H9 (cell line): Measurements from ENCODE around the gene OR10G7. TPM values are rescaled to one million over a fixed set of nuclear protein-coding genes. Genes with fewer than 3 reads are reported as not detected.

ENCODE experiments used
- DNase-seq: peaks from one replicate; pipeline ENCODE4 v3.0.0-alpha.2; 2017
- H2AFZ ChIP-seq: one replicate; pipeline ENCODE4 v1.6.1; 2013; ENCODE audit warnings: mild to moderate bottlenecking, low read length, control low read depth, moderate library complexity
- H2AK5ac ChIP-seq: 2 replicates; pipeline ENCODE4 v1.6.1; 2013; ENCODE audit warnings: low read length, control low read depth, mixed read lengths; ENCODE audit not compliant: insufficient read length
- H2BK120ac ChIP-seq: one replicate; pipeline ENCODE4 v1.6.1; 2013; ENCODE audit warnings: low read depth, mild to moderate bottlenecking, low read length, control low read depth, inconsistent platforms; ENCODE audit not compliant: poor library complexity, severe bottlenecking
- H2BK12ac ChIP-seq: 2 replicates; pipeline ENCODE4 v1.6.1; 2013; ENCODE audit warnings: low read length, control low read depth, mixed read lengths, low read depth; ENCODE audit not compliant: insufficient read length
- H2BK15ac ChIP-seq: 2 replicates; pipeline ENCODE4 v1.6.1; 2013; ENCODE audit warnings: low read depth, low read length, control low read depth
- H2BK20ac ChIP-seq: one replicate; pipeline ENCODE4 v1.6.1; 2013; ENCODE audit warnings: low read depth, mild to moderate bottlenecking, low read length, control low read depth, inconsistent platforms; ENCODE audit not compliant: poor library complexity, severe bottlenecking
- H2BK5ac ChIP-seq: 2 replicates; pipeline ENCODE4 v1.6.1; 2013; ENCODE audit warnings: low read length, control low read depth, mixed read lengths; ENCODE audit not compliant: insufficient read length
- H3K14ac ChIP-seq: 2 replicates; pipeline ENCODE4 v1.6.1; 2013; ENCODE audit warnings: low read length, control low read depth; ENCODE audit not compliant: insufficient read depth
- H3K18ac ChIP-seq: 2 replicates; pipeline ENCODE4 v1.6.1; 2013; ENCODE audit warnings: low read depth, mild to moderate bottlenecking, mixed read lengths, low read length, control low read depth; ENCODE audit not compliant: insufficient read length
- H3K23ac ChIP-seq: 2 replicates; pipeline ENCODE4 v1.6.1; 2013; ENCODE audit warnings: low read length, control low read depth, mixed read lengths, low read depth; ENCODE audit not compliant: insufficient read length
- H3K23me2 ChIP-seq: 2 replicates; pipeline ENCODE4 v1.6.1; 2013; ENCODE audit warnings: low read depth, mild to moderate bottlenecking, mixed read lengths, low read length, control low read depth; ENCODE audit not compliant: insufficient read length, poor library complexity, severe bottlenecking
- H3K27ac ChIP-seq: 2 replicates; pipeline ENCODE4 v1.5.1; 2013; ENCODE audit warnings: low read length, control low read depth, mixed read lengths, low read depth; ENCODE audit not compliant: insufficient read length
- H3K27me3 ChIP-seq: 2 replicates; pipeline ENCODE4 v1.6.1; 2013; ENCODE audit warnings: low read length, control low read depth, inconsistent platforms; ENCODE audit not compliant: insufficient read depth
- H3K4ac ChIP-seq: 2 replicates; pipeline ENCODE4 v1.6.1; 2013; ENCODE audit warnings: low read depth, mild to moderate bottlenecking, control low read depth, inconsistent platforms, low read length, moderate library complexity
- H3K4me1 ChIP-seq: 2 replicates; pipeline ENCODE4 v1.6.1; 2013; ENCODE audit warnings: low read length, control low read depth, inconsistent platforms; ENCODE audit not compliant: insufficient read depth
- H3K4me2 ChIP-seq: 2 replicates; pipeline ENCODE4 v1.6.1; 2013; ENCODE audit warnings: low read length, control low read depth, mixed read lengths; ENCODE audit not compliant: insufficient read length, insufficient read depth
- H3K56ac ChIP-seq: 2 replicates; pipeline ENCODE4 v1.6.1; 2013; ENCODE audit warnings: low read depth, mild to moderate bottlenecking, mixed read lengths, low read length, control low read depth; ENCODE audit not compliant: insufficient read length
- H3K79me1 ChIP-seq: 2 replicates; pipeline ENCODE4 v1.6.1; 2013; ENCODE audit warnings: low read depth, mild to moderate bottlenecking, moderate library complexity, low read length, control low read depth, inconsistent platforms; ENCODE audit not compliant: insufficient read depth, poor library complexity, severe bottlenecking
- H3K79me2 ChIP-seq: 2 replicates; pipeline ENCODE4 v1.6.1; 2013; ENCODE audit warnings: low read length, control low read depth, inconsistent platforms; ENCODE audit not compliant: insufficient read depth
- H3K9ac ChIP-seq: 2 replicates; pipeline ENCODE4 v1.6.1; 2013; ENCODE audit warnings: low read length, control low read depth, mixed read lengths; ENCODE audit not compliant: insufficient read length; ENCODE audit errors: extremely low read depth
- H3K9me3 ChIP-seq: one replicate; pipeline ENCODE4 v1.6.1; 2013; ENCODE audit warnings: low read depth, low read length, inconsistent platforms; ENCODE audit not compliant: control insufficient read depth
- H3T11ph ChIP-seq: one replicate; pipeline ENCODE4 v1.6.1; 2013; ENCODE audit warnings: mild to moderate bottlenecking, low read length, control low read depth, inconsistent platforms
- H4K20me1 ChIP-seq: one replicate; pipeline ENCODE4 v1.6.1; 2013; ENCODE audit not compliant: control insufficient read depth, insufficient read length, insufficient read depth
- H4K5ac ChIP-seq: 2 replicates; pipeline ENCODE4 v1.6.1; 2013; ENCODE audit warnings: low read depth, mild to moderate bottlenecking, mixed read lengths, low read length, control low read depth; ENCODE audit not compliant: insufficient read length
- H4K8ac ChIP-seq: replicated peaks from 2 replicates; pipeline ENCODE4 v1.6.1; 2013; ENCODE audit warnings: low read length, control low read depth, mixed read lengths, low read depth; ENCODE audit not compliant: insufficient read length
- H4K91ac ChIP-seq: 2 replicates; pipeline ENCODE4 v1.6.1; 2013; ENCODE audit warnings: low read depth, mild to moderate bottlenecking, moderate library complexity, mixed read lengths, low read length, control low read depth; ENCODE audit not compliant: insufficient read length
- H3K27ac Mint-ChIP-seq, 3 experiments: 2 replicates in 2 of 3; 3 replicates in 1 of 3; pipeline ENCODE4 v1.8.0; 2020 to 2021; ENCODE audit warnings: mixed read lengths in 3 of 3, mild to moderate bottlenecking in 1 of 3, moderate library complexity in 1 of 3
- H3K27me3 Mint-ChIP-seq: 2 replicates; pipeline ENCODE4 v1.8.0; 2021; ENCODE audit warnings: low read depth, mild to moderate bottlenecking, moderate library complexity, mixed read lengths
- H3K36me3 Mint-ChIP-seq, 3 experiments: 2 replicates in 2 of 3; 3 replicates in 1 of 3; pipeline ENCODE4 v1.8.0; 2020 to 2021; ENCODE audit warnings: low read depth in 3 of 3, mixed read lengths in 3 of 3; ENCODE audit not compliant: insufficient read depth in 1 of 3
- H3K4me1 Mint-ChIP-seq, 2 experiments: 2 replicates each; pipeline ENCODE4 v1.8.0; 2020; ENCODE audit warnings: mixed read lengths in 2 of 2
- H3K4me3 Mint-ChIP-seq, 2 experiments: 2 replicates in 1 of 2; 3 replicates in 1 of 2; pipeline ENCODE4 v1.8.0; 2020 to 2021; ENCODE audit warnings: mild to moderate bottlenecking in 2 of 2, mixed read lengths in 2 of 2, moderate library complexity in 1 of 2
- H3K9me3 Mint-ChIP-seq, 2 experiments: 2 replicates in 1 of 2; 3 replicates in 1 of 2; pipeline ENCODE4 v1.8.0; 2020; ENCODE audit warnings: mild to moderate bottlenecking in 2 of 2, mixed read lengths in 2 of 2, moderate library complexity in 1 of 2
- CTCF ChIP-seq: fragments of 200-600 bp; sonication (generic); conservative IDR thresholded peaks from 3 replicates; pipeline ENCODE4 v1.8.0; 2021; ENCODE audit warnings: antibody characterized with exemption, mild to moderate bottlenecking
- WGBS: extraction: QIAGEN DNeasy Blood & Tissue Kit; methylation state at CpG from one replicate; pipeline ENCODE4 v1.1.7; 2013; ENCODE audit warnings: missing lambda C conversion rate, low lambda C conversion rate, mixed read lengths; ENCODE audit not compliant: insufficient read length; ENCODE audit errors: extremely low coverage; 5-methylcytosine and 5-hydroxymethylcytosine counted together
- total RNA-seq: library from RNA; stranded (reverse); gene quantifications from 2 replicates; pipeline ENCODE4 v1.2.1, GENCODE V29; 2021

The OR10G7 gene
- total RNA-seq, 1 experiment from 2014 or later, result not detected

GRCh38 chr11:124036666-124037065 is 4.5 kb downstream of the OR10G7 start:
- no peak overlapping the region for H3K14ac ChIP-seq
- H3K18ac ChIP-seq, result no peak overlapping the region
- H2BK120ac ChIP-seq, result no peak overlapping the region
- H3K4me2 ChIP-seq, result no peak overlapping the region
- no peaks in the 10 kb centered on the region for H3K23me2 ChIP-seq
- H3K27ac ChIP-seq, result no peak overlapping the region
- no peak overlapping the region for H3K9ac ChIP-seq
- Mint-ChIP-seq H3K27ac (no peak overlapping the region), H3K4me3 (no peak overlapping the region), H3K36me3 (no peaks in the 10 kb centered on the region), H3K4me1 (peaks cover under 1 to 5% of the 10 kb centered on the region in 2 experiments), H3K27me3 (peaks cover 1% of the 10 kb centered on the region; the same call in 1 of the 2 replicates), H3K9me3 (no peaks in the 10 kb centered on the region)
- no peaks in the 10 kb centered on the region for H3K27me3 ChIP-seq
- no peak overlapping the region for H3K56ac ChIP-seq
- no peak overlapping the region for H4K8ac ChIP-seq
- H2AK5ac ChIP-seq, result no peak overlapping the region
- no peak for TF ChIP-seq CTCF
- no peak overlapping the region for H3K23ac ChIP-seq
- H3K9me3 ChIP-seq, result no peaks in the 10 kb centered on the region
- no peak overlapping the region for H2AFZ ChIP-seq
- H2BK12ac ChIP-seq, result no peak overlapping the region
- H3T11ph ChIP-seq, result no peak overlapping the region
- no peak overlapping the region for H3K4ac ChIP-seq
- DNase-seq, result no peak
- H3K4me1 ChIP-seq, result no peaks in the 10 kb centered on the region
- no peak overlapping the region for H4K91ac ChIP-seq
- no peaks in the 10 kb centered on the region for H3K79me1 ChIP-seq
- no peak overlapping the region for H2BK5ac ChIP-seq
- H3K79me2 ChIP-seq, result no peaks in the 10 kb centered on the region
- no peak overlapping the region for H2BK20ac ChIP-seq
- H2BK15ac ChIP-seq, result no peak overlapping the region
- no peaks in the 10 kb centered on the region for H4K20me1 ChIP-seq
- no CpG with 5 or more reads among the region's 1 CpG for WGBS
- no peak overlapping the region for H4K5ac ChIP-seq
